Ascending aorta (tissue), 2 donors: ENCODE results near the gene GLRA2. TPM values are rescaled to one million over a fixed set of nuclear protein-coding genes. Genes with fewer than 3 reads are reported as not detected.
A peak's percentile ranks its signal among the peaks of the same experiment; 100 is the strongest.
"Not testable (repeated sequence)": the region's sequence is repeated elsewhere in the genome, so short reads cannot be mapped to it uniquely, and the experiment has no call there.

ENCODE experiments used
- DNase-seq, 2 donors: peaks; one replicate each; pipeline ENCODE4 v3.0.0-alpha.2; 2019; ENCODE audit warnings: low spot score in 2 of 2
- H3K27ac ChIP-seq, 2 donors: fragments of 200-600 bp; sonication (generic); one replicate each; pipeline ENCODE4 v1.5.1; 2016 to 2017; ENCODE audit warnings: mild to moderate bottlenecking in 1 of 2
- H3K27me3 ChIP-seq: fragments of 200-600 bp; sonication (generic); one replicate; pipeline ENCODE4 v1.5.1; 2017
- H3K36me3 ChIP-seq, 2 donors: fragments of 200-600 bp; sonication (generic); one replicate each; pipeline ENCODE4 v1.5.1; 2016
- H3K4me1 ChIP-seq, 2 donors: fragments of 200-600 bp; sonication (generic); one replicate each; pipeline ENCODE4 v1.5.1; 2016 to 2017; ENCODE audit warnings: mild to moderate bottlenecking in 1 of 2
- H3K4me3 ChIP-seq, 2 donors: fragments of 200-600 bp; sonication (generic); one replicate each; pipeline ENCODE4 v1.5.1; 2016 to 2017; ENCODE audit warnings: mild to moderate bottlenecking in 1 of 2
- H3K9me3 ChIP-seq, 2 donors: fragments of 200-600 bp; sonication (generic); one replicate each; pipeline ENCODE4 v1.5.1; 2016
- CTCF ChIP-seq, 3 experiments: fragments of 200-600 bp in 2 of 3; fragments of 450-650 bp in 1 of 3; sonication (generic) in 2 of 3; IDR thresholded peaks; one replicate each; pipeline ENCODE4 v1.5.1; 2016 to 2019; ENCODE audit warnings: antibody characterized with exemption in 3 of 3, mild to moderate bottlenecking in 1 of 3, moderate library complexity in 1 of 3
- intact Hi-C: fragments of 100-400 bp; cut with DNase I; formaldehyde crosslinking; loops from one replicate; pipeline ENCODE4 v1.15.1; 2023
- total RNA-seq: library from RNA; depleted of rRNA; stranded (reverse); fragments of >200 nt; gene quantifications from one replicate; pipeline ENCODE4 v1.1.0, GENCODE V29; 2016

Gene GLRA2
- total RNA-seq, 1 donor from 2014 or later, result not detected

GRCh38 chrX:14676431-14676830 is 147.1 kb downstream of the GLRA2 start:
- H3K36me3 ChIP-seq, result no peaks in the 10 kb centered on the region
- no peak for TF ChIP-seq CTCF (IDR thresholded peaks at IDR 0.05)
- DNase-seq, result no peak
- intact Hi-C loops, result no loop called here
- no peak overlapping the region for H3K4me3 ChIP-seq
- H3K27me3 ChIP-seq, result no peaks in the 10 kb centered on the region
- H3K4me1 ChIP-seq, result no peaks in the 10 kb centered on the region
- H3K9me3 ChIP-seq, result no peaks in the 10 kb centered on the region
- no peak overlapping the region for H3K27ac ChIP-seq

- DNase-seq, H3K27me3 ChIP-seq, H3K27ac ChIP-seq, H3K36me3 ChIP-seq, intact Hi-C loops, H3K4me1 ChIP-seq, H3K9me3 ChIP-seq, H3K4me3 ChIP-seq: not testable (repeated sequence)
Observed at GRCh38 chrX:14688331-14688730, 159.0 kb downstream of the GLRA2 start.

- intact Hi-C loops, result no loop called here
- peaks cover 0 to 5% of the 10 kb centered on the region in 2 donors for H3K9me3 ChIP-seq
- no peaks in the 10 kb centered on the region for H3K4me1 ChIP-seq
- TF ChIP-seq CTCF (IDR thresholded peaks at IDR 0.05), result no peak
- H3K36me3 ChIP-seq, result no peaks in the 10 kb centered on the region
- DNase-seq, result no peak
- H3K27ac ChIP-seq, result no peak overlapping the region
- no peak overlapping the region for H3K4me3 ChIP-seq
- no peaks in the 10 kb centered on the region for H3K27me3 ChIP-seq
Observed at GRCh38 chrX:14690553-14690952, 161.2 kb downstream of the GLRA2 start.

- no peaks in the 10 kb centered on the region for H3K36me3 ChIP-seq
- H3K4me3 ChIP-seq, result no peak overlapping the region
- H3K27ac ChIP-seq, result no peak overlapping the region
- no peak for DNase-seq
- H3K9me3 ChIP-seq, result no peaks in the 10 kb centered on the region
- no peaks in the 10 kb centered on the region for H3K27me3 ChIP-seq
- intact Hi-C loops, result no loop called here
- TF ChIP-seq CTCF (IDR thresholded peaks at IDR 0.05), result no peak
- H3K4me1 ChIP-seq, result no peaks in the 10 kb centered on the region
Observed at GRCh38 chrX:14694611-14695010, 165.3 kb downstream of the GLRA2 start.

- H3K9me3 ChIP-seq, result no peaks in the 10 kb centered on the region
- no peaks in the 10 kb centered on the region for H3K27me3 ChIP-seq
- no peak overlapping the region for H3K27ac ChIP-seq
- no peaks in the 10 kb centered on the region for H3K4me1 ChIP-seq
- no peaks in the 10 kb centered on the region for H3K36me3 ChIP-seq
- DNase-seq, result no peak
- H3K4me3 ChIP-seq, result no peak overlapping the region
- peak in 2 of 3 experiments; percentile 18 to 28 for TF ChIP-seq CTCF (IDR thresholded peaks at IDR 0.05)
- intact Hi-C loops, result no loop called here
Observed at GRCh38 chrX:14697451-14697850, 168.1 kb downstream of the GLRA2 start.

- Histone ChIP-seq H3K9me3 (no peaks in the 10 kb centered on the region), H3K4me3 (no peak overlapping the region), H3K4me1 (no peaks in the 10 kb centered on the region), H3K27me3 (no peaks in the 10 kb centered on the region), H3K27ac (no peak overlapping the region), H3K36me3 (no peaks in the 10 kb centered on the region)
- intact Hi-C loops, result no loop called here
- DNase-seq, result no peak
- no peak for TF ChIP-seq CTCF (IDR thresholded peaks at IDR 0.05)
Observed at GRCh38 chrX:14698790-14699189, 169.5 kb downstream of the GLRA2 start.
